HEK293 (cell line): ENCODE measurements around the gene SLC27A2.

Experiments used
- REST ChIP-seq: fragments of 450-650 bp; formaldehyde crosslinking; IDR thresholded peaks from 2 replicates; pipeline ENCODE4 v1.5.1; 2016; ENCODE audit warnings: missing biosample characterization, missing genetic modification characterization
- TF ChIP-seq, protein P1 (sequence below): fragments of 450-650 bp; formaldehyde crosslinking; IDR thresholded peaks from 2 replicates; pipeline ENCODE4 v1.5.1; 2016; ENCODE audit warnings: missing biosample characterization, missing genetic modification characterization

- TF ChIP-seq REST (tag by site-specific recombination): no peak
- TF ChIP-seq, protein P1, sequence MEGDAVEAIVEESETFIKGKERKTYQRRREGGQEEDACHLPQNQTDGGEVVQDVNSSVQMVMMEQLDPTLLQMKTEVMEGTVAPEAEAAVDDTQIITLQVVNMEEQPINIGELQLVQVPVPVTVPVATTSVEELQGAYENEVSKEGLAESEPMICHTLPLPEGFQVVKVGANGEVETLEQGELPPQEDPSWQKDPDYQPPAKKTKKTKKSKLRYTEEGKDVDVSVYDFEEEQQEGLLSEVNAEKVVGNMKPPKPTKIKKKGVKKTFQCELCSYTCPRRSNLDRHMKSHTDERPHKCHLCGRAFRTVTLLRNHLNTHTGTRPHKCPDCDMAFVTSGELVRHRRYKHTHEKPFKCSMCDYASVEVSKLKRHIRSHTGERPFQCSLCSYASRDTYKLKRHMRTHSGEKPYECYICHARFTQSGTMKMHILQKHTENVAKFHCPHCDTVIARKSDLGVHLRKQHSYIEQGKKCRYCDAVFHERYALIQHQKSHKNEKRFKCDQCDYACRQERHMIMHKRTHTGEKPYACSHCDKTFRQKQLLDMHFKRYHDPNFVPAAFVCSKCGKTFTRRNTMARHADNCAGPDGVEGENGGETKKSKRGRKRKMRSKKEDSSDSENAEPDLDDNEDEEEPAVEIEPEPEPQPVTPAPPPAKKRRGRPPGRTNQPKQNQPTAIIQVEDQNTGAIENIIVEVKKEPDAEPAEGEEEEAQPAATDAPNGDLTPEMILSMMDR (tag by site-specific recombination): no peak
These were observed 1.9 kb upstream of the SLC27A2 start for GRCh38 chr15:50180091-50180490.
